Measurements from ENCODE around the gene OR4D10.
A peak's percentile ranks its signal among the peaks of the same experiment; 100 is the strongest.

GRCh38 chr11:59475176-59475575, 2.1 kb downstream of the OR4D10 start:
- TF ChIP-seq CTCF (IDR thresholded peaks at IDR 0.05) (no peak), POLR2A (IDR thresholded peaks at IDR 0.05) (peak in 1 of 2 donors; percentile 21)

Data from thyroid gland (tissue), 4 donors.